Stimulated activated effector memory CD8-positive, alpha-beta T cell treated with anti-CD3 and anti-CD28 coated beads, Interleukin-12 subunit alpha, Interleukin-12 subunit beta, amount 100 ng/mL, for 72 hours (primary cell): Measurements from ENCODE around the gene IRF2BPL.

Source experiments
- ATAC-seq: fragments of 150-1000 bp; cut with Tn5 transposase; 2 replicates; pipeline ENCODE4 v1.10.0; 2021
- DNase-seq, 2 donors: peaks; one replicate each; pipeline ENCODE4 v3.0.0; 2021 to 2022; ENCODE audit warnings: low spot score in 2 of 2
- H3K27ac Mint-ChIP-seq: one replicate; pipeline ENCODE4 v1.8.0; 2022; ENCODE audit warnings: mild to moderate bottlenecking, mixed read lengths
- H3K36me3 Mint-ChIP-seq: one replicate; pipeline ENCODE4 v1.8.0; 2022; ENCODE audit warnings: mild to moderate bottlenecking, mixed read lengths
- H3K4me1 Mint-ChIP-seq: one replicate; pipeline ENCODE4 v1.8.0; 2022; ENCODE audit warnings: mixed read lengths
- H3K4me3 Mint-ChIP-seq: one replicate; pipeline ENCODE4 v1.8.0; 2022; ENCODE audit warnings: mild to moderate bottlenecking, mixed read lengths
- H3K9me3 Mint-ChIP-seq: one replicate; pipeline ENCODE4 v1.8.0; 2022; ENCODE audit warnings: mixed read lengths

The IRF2BPL gene

DNA sequence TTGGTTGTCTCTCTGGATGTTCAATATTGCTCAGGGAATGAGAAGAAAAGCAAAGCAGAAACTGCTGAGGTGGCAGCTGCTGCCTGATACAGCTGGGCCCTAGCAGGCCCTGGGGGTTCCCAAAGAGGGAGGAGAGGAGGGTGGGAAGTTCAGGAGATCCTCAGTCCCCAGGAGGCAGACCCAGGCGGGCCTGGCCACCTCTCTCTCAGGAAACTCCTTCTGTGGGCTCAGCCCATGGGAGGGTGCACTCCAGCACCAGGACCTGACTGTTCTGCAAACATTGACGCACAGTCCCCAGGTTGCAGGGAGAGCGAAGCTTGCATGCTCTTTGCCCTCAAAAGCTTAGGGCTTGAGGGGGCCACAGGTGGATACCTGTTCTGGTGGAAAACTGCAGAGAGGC, 29.6 kb downstream of the IRF2BPL start:
- no peak for DNase-seq
- no peak overlapping the region for H3K4me3 Mint-ChIP-seq
- H3K4me1 Mint-ChIP-seq = peaks cover 21% of the 10 kb centered on the region
- no peak overlapping the region for H3K27ac Mint-ChIP-seq
- H3K9me3 Mint-ChIP-seq = no peaks in the 10 kb centered on the region
- ATAC-seq = no peak
- no peaks in the 10 kb centered on the region for H3K36me3 Mint-ChIP-seq

DNA sequence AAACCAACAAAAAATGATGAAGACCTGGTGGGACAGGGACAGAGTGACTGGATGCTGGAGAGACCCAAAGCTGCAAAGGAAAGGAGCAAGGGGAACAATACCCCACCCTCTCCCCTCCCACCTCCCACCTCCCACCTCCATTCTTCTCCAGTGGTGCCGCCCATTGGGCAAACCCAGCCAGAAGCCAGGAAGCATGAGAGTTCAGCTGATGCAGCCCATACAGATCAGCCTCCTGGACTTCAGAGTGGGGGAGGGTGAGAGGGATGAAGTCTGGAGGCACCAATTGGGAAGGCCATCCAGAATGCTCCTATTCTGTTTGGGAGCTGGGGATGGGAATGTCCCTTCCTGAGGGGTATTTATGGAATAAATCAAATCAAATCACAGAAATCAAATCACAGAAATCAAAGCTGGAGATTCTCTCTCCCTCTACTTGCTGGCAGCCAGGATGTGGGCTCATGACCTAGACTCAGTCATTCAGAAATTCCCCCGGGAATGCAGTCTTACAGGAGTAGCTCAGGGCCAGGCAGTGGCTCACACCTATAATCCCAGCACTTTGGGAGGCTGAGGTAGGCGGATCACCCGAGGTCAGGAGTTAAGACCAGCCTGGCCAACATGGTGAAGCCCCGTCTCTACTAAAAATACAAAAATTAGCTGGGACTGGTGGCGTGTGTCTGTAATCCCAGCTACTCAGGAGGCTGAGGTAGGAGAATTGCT, 31.1 kb downstream of the IRF2BPL start:
- Mint-ChIP-seq H3K9me3 (no peaks in the 10 kb centered on the region), H3K36me3 (no peaks in the 10 kb centered on the region), H3K4me3 (no peak overlapping the region), H3K27ac (no peak overlapping the region), H3K4me1 (peaks cover 21% of the 10 kb centered on the region)
- DNase-seq = no peak
- ATAC-seq = no peak

DNA sequence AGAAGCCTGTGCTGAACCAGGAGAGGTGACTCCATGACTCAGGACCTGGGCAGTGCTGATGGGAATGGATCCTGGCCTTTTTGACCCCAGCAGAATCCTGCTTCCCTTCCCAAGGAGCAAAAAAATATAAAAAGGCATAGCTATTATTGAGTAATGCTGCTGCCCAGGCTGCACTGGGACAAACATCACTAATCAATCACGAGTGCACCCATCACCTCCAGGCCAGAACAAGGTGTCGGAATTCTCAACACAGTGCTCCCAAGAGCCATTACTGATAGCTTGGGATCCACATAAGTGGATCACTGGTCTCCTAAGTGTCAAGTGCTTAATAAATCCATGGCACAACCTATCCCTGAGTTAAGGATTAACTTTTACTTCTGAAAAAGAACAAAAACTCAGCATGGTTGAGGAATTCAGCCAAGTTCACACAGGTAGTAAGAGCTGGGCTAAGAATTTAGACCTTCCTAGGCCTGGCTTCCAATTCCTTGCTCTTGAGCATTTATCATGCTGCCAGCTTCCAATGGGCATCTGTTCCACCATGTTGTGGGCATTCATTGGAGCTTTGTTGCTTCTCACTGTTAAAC, 31.9 kb downstream of the IRF2BPL start:
- H3K9me3 Mint-ChIP-seq = no peaks in the 10 kb centered on the region
- DNase-seq (no peak), ATAC-seq (no peak)
- H3K27ac Mint-ChIP-seq = no peak overlapping the region
- H3K4me3 Mint-ChIP-seq = no peak overlapping the region
- peaks cover 21% of the 10 kb centered on the region for H3K4me1 Mint-ChIP-seq
- H3K36me3 Mint-ChIP-seq = no peaks in the 10 kb centered on the region

DNA sequence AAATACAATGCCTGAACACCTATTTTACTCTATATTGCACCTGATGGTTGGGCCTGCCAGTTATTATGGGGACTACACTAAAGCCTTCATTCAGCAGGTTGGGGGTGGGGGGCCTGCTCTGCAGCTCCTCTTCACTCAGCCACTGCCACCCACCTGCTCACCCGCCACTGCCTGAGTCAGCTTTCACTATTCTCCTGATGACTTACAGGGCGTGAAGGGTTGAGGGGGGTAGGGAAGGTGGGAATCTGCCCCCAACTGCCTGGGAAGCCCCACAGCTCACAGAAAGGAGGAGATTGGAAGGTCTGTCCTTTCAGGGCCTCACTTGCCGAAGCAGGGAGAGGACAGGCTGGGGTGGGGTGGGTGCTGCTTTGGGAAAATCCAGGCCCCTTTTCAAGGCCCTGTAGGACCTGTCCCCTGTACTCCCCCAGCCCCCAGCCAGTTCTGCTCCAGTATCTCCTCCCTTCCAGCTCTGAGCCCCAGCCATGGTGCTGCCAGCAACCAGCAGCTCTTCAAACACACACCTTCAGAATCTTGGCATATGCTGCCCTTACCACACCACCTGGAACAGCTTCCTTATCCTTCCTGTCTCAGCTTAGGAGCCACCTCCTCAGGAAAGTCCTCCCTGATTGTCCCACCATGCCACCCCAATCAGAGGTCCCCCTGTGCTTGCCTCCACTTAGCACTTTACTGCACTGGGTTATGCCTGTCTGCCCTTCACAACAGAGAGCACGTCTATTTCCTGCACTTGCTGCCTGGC, 33.1 kb downstream of the IRF2BPL start:
- DNase-seq = no peak
- ATAC-seq = peak; percentile 71
- Mint-ChIP-seq H3K9me3 (no peaks in the 10 kb centered on the region), H3K36me3 (no peaks in the 10 kb centered on the region), H3K4me1 (peaks cover 16% of the 10 kb centered on the region), H3K4me3 (no peak overlapping the region), H3K27ac (peak overlapping the region; percentile 13)

DNA sequence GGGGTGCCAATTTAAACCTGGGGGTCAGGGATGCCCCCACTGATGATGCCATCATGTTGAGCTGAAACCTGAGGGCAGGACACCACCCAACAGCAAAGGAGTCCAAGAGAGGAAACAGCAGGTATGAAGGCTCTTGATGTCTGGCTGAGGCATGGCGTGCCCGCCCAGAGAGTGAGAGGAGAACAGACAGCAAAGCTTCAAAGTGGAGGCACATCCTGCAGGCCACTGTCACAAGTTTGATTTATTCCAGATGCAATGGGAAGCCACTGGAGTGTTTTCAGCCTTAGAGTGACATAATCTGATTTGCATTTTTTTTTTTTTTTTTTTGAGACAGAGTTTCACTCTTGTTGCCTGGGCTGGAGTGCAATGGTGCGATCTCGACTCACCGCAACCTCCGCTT, 34.8 kb downstream of the IRF2BPL start:
- no peaks in the 10 kb centered on the region for H3K36me3 Mint-ChIP-seq
- H3K27ac Mint-ChIP-seq = no peak overlapping the region
- H3K4me1 Mint-ChIP-seq = peaks cover 14% of the 10 kb centered on the region
- ATAC-seq (no peak), DNase-seq (no peak)
- H3K9me3 Mint-ChIP-seq = no peaks in the 10 kb centered on the region
- H3K4me3 Mint-ChIP-seq = no peak overlapping the region

DNA sequence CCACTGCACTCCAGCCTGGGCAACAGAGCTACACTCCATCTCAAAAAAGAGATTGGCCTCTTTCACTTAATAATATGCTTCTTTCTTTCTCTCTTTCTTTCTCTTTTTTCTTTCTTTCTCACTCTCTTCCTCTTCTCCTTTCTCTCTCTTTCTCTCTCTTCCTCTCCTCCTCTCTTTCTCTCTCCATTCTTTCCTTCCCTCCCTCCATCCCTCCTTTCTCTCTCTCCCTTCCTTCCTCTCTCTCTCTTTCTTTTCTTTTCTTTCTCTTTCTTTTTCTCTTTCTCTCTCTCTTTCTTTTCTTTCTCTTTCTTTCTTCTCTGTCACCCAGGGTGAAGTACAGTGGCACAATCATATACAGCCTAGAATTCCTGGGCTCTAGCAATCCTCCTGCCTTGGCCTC, 38.4 kb downstream of the IRF2BPL start:
- Mint-ChIP-seq H3K9me3 (no peaks in the 10 kb centered on the region), H3K4me1 (peaks cover 11% of the 10 kb centered on the region), H3K36me3 (no peaks in the 10 kb centered on the region), H3K4me3 (no peak overlapping the region), H3K27ac (no peak overlapping the region)
- no peak for DNase-seq
- no peak for ATAC-seq

DNA sequence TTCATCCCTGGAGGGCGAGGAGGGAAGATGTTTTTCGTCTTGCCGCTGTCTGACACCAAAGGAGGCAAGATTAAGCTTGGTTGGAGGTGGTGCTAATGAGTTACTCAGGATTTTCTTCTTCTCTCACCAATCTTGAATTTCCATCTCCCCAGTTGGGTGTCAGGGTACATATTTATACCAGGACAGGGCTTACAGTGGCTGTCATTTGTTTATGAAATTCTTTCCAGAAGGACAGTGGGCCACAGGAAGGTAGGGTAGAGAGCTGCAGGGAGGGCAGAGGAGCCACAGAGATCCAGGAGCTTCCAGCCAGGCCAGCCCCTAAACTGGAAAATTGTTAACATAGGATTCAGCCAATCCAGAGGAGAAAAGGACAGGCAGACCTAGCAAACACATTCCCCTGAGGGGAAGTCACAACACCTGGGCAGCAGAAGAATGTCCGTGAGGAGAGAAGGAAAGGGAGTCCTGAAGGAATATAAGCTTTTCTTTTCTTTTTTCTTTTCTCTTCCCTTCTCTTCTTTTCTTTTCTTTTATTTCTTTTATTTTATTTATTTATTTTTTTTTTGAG, 40.5 kb downstream of the IRF2BPL start:
- Mint-ChIP-seq H3K36me3 (no peaks in the 10 kb centered on the region), H3K9me3 (no peaks in the 10 kb centered on the region), H3K27ac (peak overlapping the region; percentile 80), H3K4me1 (peaks cover 7% of the 10 kb centered on the region), H3K4me3 (no peak overlapping the region)
- ATAC-seq = no peak
- DNase-seq = no peak

DNA sequence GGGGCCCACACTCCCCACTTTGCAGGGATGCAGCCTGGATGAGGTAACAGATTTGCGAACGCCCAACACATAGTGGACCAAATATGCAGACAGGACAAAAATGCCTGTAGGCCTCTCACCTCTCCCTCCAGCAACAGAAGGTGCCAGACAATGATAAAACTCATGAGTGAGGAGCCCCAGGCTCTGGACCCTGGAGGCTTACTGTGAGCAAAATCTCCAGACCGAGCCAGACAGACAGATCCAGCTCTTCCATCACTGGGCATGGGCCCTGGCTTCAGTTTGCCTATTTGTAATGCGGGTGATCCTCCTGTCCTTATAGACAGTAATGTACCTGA, 42.3 kb downstream of the IRF2BPL start:
- ATAC-seq (no peak), DNase-seq (no peak)
- Mint-ChIP-seq H3K4me3 (no peak overlapping the region), H3K36me3 (no peaks in the 10 kb centered on the region), H3K4me1 (peaks cover 7% of the 10 kb centered on the region), H3K27ac (peak overlapping the region; percentile 35), H3K9me3 (peaks cover 4% of the 10 kb centered on the region)

DNA sequence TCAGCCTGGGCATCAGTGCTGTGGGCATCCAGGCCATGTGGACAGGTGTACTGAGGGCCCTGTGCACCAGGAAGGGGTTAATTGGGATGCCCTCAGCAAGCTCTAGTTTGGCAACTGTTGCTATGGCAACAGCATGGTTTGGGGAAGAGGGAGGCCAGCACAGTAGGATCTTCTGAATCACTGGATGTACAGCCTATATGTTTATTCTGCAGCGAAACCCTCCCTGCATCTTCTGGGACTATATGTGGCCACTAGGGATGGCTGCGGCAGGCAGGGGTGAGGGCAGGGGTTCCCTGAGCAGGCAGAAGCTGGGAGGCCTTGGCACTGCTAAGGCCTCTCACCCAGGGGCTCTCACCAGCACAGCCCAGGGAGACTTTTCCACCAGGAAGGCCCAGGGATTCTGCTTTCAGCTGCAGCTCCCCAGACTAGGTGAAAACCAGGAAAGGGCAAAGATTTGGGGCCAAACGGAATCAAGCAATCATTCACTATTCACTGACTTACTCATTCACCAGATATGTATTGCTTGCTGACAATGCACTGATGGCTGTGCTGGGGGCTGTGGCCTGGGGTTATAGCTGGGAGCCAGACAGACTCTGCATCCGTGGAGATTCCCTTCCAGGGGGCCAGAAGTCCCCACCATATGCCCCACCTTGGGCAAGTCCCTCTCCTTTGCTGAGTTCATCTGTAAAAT, 42.8 kb downstream of the IRF2BPL start:
- peaks cover 4% of the 10 kb centered on the region for H3K9me3 Mint-ChIP-seq
- ATAC-seq = no peak
- peaks cover 7% of the 10 kb centered on the region for H3K4me1 Mint-ChIP-seq
- DNase-seq = no peak
- H3K4me3 Mint-ChIP-seq = no peak overlapping the region
- no peaks in the 10 kb centered on the region for H3K36me3 Mint-ChIP-seq
- no peak overlapping the region for H3K27ac Mint-ChIP-seq

DNA sequence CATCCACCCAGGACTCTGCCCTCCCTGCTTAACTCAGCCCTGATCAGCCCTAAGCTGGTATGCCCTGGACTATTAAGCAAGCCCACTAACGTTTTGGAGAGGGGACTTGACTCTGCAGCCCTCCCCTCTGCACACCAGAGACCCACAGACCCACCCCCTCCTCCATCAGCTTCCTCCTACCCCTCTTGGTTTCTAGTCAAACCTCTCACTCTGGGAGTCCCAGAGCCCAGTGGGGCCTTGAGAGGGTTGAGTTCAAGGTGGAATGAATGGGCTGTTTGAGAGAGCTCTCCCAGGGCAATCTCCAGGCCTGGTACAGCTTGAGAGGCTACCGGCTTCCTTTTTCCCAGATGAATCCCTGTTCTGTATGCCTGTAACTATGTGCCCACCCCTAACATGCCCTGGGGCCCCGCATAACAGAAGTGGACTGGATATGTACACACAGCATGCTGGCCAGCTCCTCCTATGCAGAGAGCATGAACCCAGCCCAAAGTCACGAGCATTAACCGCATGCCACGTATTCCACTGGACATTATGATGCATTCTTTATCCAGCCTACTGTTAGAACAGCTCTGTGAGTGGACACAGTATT, 43.6 kb downstream of the IRF2BPL start:
- H3K27ac Mint-ChIP-seq = no peak overlapping the region
- peaks cover 4% of the 10 kb centered on the region for H3K36me3 Mint-ChIP-seq
- peaks cover 7% of the 10 kb centered on the region for H3K4me1 Mint-ChIP-seq
- H3K4me3 Mint-ChIP-seq = no peak overlapping the region
- ATAC-seq = peak; percentile 34
- no peak for DNase-seq
- peaks cover 4% of the 10 kb centered on the region for H3K9me3 Mint-ChIP-seq

DNA sequence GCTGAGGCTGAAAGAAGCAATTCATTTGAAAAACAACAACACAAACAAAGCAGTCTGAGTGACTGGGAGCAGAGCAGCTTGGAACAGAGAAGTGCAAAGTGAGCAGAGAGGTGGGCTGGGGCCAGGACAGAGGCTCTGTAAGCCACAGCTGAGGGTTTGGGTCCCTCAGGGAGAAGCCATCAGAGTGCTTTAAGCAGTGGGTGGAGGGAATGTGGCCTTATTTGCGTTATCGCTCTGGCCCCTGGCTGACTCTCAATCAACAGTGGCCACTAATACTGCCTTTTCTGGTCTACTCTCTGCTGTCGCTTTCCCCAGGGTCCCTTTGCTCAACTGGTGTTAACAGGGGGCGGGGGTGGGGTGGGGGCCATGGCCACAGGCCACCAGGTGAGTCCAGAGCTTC, 44.2 kb downstream of the IRF2BPL start:
- peaks cover 7% of the 10 kb centered on the region for H3K4me1 Mint-ChIP-seq
- H3K36me3 Mint-ChIP-seq = peaks cover 4% of the 10 kb centered on the region
- peaks cover 4% of the 10 kb centered on the region for H3K9me3 Mint-ChIP-seq
- H3K27ac Mint-ChIP-seq = no peak overlapping the region
- H3K4me3 Mint-ChIP-seq = no peak overlapping the region
- ATAC-seq = no peak
- DNase-seq = no peak

DNA sequence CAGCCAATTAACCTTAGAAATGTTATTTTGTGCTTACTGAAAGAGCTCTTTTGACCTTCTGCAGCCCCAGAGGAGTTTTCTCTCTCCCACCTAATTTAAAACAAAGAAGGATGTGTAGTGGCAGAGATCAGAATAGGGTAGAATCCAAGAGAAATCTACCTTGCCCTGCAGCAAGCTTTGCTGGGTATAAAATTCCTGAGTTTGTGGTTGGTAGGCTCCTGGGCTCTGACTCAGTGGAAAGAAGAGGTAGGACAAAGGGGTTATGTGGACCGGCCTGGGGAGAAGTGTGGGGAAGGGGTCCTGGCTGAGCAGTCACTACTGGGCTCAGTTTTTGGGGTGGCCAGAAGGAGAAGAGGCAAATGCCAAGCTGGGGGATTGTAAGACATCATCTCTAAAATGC, 46.8 kb downstream of the IRF2BPL start:
- DNase-seq (no peak), ATAC-seq (no peak)
- H3K36me3 Mint-ChIP-seq = peaks cover 4% of the 10 kb centered on the region
- H3K27ac Mint-ChIP-seq = no peak overlapping the region
- H3K4me1 Mint-ChIP-seq = peaks cover 14% of the 10 kb centered on the region
- H3K4me3 Mint-ChIP-seq = no peak overlapping the region
- H3K9me3 Mint-ChIP-seq = peaks cover 4% of the 10 kb centered on the region

DNA sequence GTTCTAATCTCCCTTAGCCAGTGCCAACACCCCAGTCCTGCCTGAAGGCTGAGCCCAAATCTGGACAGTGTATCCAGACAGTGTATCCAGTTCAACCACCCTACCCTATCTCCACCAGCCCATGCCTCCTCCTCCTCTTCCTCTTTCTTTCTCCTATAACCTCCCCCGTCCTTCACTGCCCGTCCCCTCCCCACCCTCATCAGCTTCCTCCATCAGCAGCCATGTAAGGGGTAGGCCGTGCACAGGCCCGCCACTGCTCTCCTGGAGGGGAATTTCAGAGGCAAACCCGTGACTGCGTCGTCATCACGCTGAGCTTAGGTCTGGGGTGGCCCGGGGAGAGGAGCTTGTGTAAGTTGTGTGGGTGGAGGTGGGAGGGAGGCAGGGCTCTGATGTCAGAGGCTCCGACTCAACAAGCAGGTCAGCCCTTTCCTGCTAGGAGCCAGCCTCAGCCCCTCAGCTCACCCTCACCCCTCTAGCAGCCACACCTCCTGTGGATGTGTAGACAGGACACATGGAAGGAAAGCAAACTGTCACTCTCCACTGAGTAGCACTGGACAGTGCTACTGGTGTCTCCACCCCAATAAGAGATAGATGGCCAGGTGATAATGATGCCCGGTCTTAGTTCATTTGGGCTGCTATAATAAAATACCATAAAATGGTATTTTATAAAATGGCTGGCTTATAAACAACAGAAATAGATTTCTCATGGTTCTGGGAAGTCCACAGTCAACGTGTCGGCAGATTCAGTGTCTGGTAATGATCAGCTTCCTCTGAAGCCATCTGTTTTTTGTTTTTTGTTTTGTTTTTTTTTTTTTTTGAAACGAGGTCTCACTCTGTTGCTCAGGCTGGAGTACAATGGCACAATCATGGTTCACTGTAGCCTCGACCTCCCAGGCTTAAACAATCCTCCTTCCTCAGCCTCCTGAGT, 50.5 kb downstream of the IRF2BPL start:
- Mint-ChIP-seq H3K4me3 (peak overlapping the region; percentile 36), H3K4me1 (peaks cover 20% of the 10 kb centered on the region), H3K9me3 (peaks cover 4% of the 10 kb centered on the region), H3K27ac (peak overlapping the region; percentile 90), H3K36me3 (peaks cover 4% of the 10 kb centered on the region)
- peak; percentile 99 for ATAC-seq
- peak; percentile 62 to 86 for DNase-seq
